Measurements from ENCODE around the gene SFXN5.

GRCh38 chr2:72999729-73000725, 71.5 kb downstream of the SFXN5 start:
- no peak for TF ChIP-seq CTCF (conservative IDR thresholded peaks at IDR 0.05)
- no peak for TF ChIP-seq EZH2 (IDR thresholded peaks at IDR 0.05; ENCODE audit: low read depth)

All from PC-9 (cell line).